Cardiac atrium fibroblast (primary cell): ENCODE measurements around the gene STMN1. TPM values are rescaled to one million over a fixed set of nuclear protein-coding genes. Genes with fewer than 3 reads are reported as not detected.

Experiments
- total RNA-seq: library from RNA; depleted of rRNA; stranded (reverse); fragments of >200 nt; gene quantifications from 2 replicates; pipeline ENCODE4 v1.2.3, GENCODE V29; 2015

The STMN1 gene
- total RNA-seq, result 13.6 and 19.1 TPM in 2 replicates

DNA sequence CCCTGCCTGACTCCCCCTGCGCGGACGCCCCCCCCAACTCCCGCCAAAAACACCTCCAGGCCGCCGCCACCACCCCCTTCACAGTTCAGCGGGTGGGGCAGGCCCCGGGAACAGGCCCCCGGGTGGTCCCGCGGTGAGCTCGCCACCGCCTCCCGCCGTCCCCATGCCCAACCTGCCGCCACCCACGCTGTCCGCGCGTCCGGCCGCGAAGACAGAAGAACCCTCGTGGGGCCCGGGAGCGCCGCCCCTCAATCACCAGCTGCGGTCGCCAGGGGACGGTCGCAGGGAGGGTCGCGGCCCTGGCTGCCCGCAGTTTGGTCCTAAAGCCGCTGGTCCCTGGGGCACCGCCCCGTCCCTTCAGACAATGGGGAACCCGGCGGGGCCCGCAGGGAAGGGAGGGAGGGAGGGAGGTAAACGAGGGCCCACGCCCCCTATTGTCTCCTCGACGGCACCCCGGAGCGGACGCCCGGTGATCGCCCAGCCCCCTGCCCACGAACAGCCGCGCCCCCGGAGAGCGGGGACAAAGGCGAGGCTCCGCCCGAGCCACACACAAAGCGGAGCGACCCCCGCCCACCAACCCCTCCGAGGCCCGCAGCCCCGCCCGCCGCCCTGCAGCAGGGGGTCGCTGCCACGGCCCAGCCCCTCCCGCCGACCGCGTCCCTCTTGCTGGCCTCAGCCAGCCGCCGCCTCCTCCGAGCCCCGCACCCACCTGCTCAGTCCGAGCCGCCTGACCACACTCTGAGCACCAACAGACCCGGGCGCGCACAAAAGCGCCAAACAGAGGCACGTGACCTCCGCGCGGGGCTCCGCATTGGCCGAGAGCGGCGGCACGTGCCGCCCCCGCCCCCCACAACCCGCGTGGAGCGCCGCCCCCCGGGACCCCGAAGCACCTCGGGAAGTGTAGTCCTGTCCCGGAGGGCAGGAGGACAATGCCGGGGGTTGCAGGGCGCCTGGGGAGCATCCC is at the start of gene STMN1:
STMN1 (minus strand) TSS at position 740 of the 964 bp plus-strand sequence. CDS start 1,743 bp downstream, outside the sequence.

GRCh38 chr1:25875154-25875855 is 30.9 kb downstream of the STMN1 start, which contains the start of gene PAQR7:
Gene PAQR7, minus strand, starts transcription at chr1:25875708. Its CDS starts 11,869 bp downstream, at chr1:25863839.

DNA sequence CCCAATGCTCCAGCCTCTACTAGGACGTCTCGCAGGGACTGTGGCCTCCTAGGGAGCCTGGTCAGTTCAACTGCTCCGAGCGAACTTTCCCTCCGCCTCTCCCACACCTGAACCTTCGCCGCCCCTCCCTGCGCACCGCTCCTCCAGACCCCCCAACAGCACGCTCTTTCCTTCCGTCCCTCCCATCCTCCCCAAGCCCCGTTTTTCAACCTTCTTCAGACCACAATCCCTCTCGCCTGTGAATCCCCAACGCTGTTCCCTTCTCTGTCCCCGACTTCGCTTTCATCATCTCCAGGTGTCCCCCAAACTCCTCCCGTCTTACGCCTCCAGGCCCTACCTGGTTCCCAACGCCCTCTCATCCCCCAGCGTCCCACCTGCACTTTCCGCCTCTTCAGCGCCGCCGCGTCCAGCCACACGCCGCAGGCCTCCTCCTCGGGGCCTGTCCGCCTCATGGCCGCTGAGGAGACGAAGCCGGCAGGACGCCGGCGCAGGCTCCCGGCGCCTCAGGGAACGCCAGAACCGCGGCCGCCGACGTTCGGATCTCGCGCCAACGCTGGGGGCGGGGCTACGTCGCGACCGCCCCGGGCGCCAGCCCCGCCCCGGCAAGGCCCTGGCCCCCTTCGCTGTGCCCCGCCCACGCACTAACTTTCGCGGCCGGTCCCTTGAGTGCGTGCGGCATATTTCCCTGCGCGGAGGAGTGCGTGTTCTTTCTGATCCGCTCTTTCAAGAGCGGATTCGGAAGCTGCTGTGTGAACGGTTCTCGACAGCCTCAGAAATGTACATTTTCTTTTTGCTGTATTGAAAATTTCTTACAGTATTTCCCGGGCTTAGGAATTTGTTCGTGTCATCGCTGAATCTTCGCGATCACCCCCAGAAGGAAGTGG is 47.1 kb downstream of the STMN1 start, which contains the start of gene AUNIP:
AUNIP (minus strand) TSS at position 552 of the 884 bp plus-strand sequence; CDS start at position 452, 100 bp downstream.

Other genes starting within 250 kb of the STMN1 start
- gene SELENON, start 106.2 kb downstream of the STMN1 start, total RNA-seq, result 46.3 and 51.6 TPM in 2 replicates
- gene MTFR1L, start 86.5 kb downstream of the STMN1 start, total RNA-seq, result 38.6 and 43.1 TPM in 2 replicates
- gene AUNIP, start 47.0 kb downstream of the STMN1 start, total RNA-seq, result 0.65 and 0.90 TPM in 2 replicates
- gene PAQR7, start 30.7 kb downstream of the STMN1 start, total RNA-seq, result 7.3 and 8.5 TPM in 2 replicates
- gene PAFAH2, start 91.6 kb upstream of the STMN1 start, total RNA-seq, result 3.1 and 10.3 TPM in 2 replicates
- 0.49 TPM in 1 of 2 replicates, not detected in the other for gene EXTL1, start 115.4 kb upstream of the STMN1 start, total RNA-seq
- gene SLC30A2, start 139.7 kb upstream of the STMN1 start, total RNA-seq, result not detected in 2 replicates
- gene TRIM63, start 161.2 kb upstream of the STMN1 start, total RNA-seq, result not detected in 2 replicates
- 2.3 and 4.5 TPM in 2 replicates for gene PDIK1L, start 205.4 kb upstream of the STMN1 start, total RNA-seq